HAP-1 (cell line): ENCODE results near the gene PLK2.

Experiments used
- DNase-seq, 2 experiments: peaks; one replicate each; pipeline ENCODE4 v3.0.0-alpha.2; 2016 to 2020; ENCODE audit warnings: low spot score in 2 of 2
- H3K27me3 ChIP-seq: fragments of 250-450 bp; sonication (Bioruptor Pico); 2 replicates; pipeline ENCODE4 v1.5.1; 2020; ENCODE audit warnings: low read depth, mild to moderate bottlenecking, moderate library complexity
- H3K36me3 ChIP-seq: fragments of 250-450 bp; sonication (Bioruptor Pico); replicated peaks from 2 replicates; pipeline ENCODE4 v1.5.1; 2020; ENCODE audit warnings: mild to moderate bottlenecking
- H3K4me1 ChIP-seq: fragments of 250-450 bp; sonication (Bioruptor Pico); 2 replicates; pipeline ENCODE4 v1.5.1; 2020; ENCODE audit warnings: mild to moderate bottlenecking
- H3K4me3 ChIP-seq: fragments of 250-450 bp; sonication (Bioruptor Pico); 2 replicates; pipeline ENCODE4 v1.5.1; 2020; ENCODE audit warnings: mild to moderate bottlenecking, moderate library complexity
- H3K9me3 ChIP-seq: fragments of 250-450 bp; sonication (Bioruptor Pico); 2 replicates; pipeline ENCODE4 v1.5.1; 2020; ENCODE audit warnings: mild to moderate bottlenecking, moderate library complexity
- in situ Hi-C: fragments of 300-500 bp; cut with MboI; formaldehyde crosslinking; loops from 3 replicates; pipeline ENCODE4 v1.14.3; 2020; ENCODE audit warnings: low sequenced_read_pairs, inconsistent platforms, mixed read lengths

PLK2 gene

DNA sequence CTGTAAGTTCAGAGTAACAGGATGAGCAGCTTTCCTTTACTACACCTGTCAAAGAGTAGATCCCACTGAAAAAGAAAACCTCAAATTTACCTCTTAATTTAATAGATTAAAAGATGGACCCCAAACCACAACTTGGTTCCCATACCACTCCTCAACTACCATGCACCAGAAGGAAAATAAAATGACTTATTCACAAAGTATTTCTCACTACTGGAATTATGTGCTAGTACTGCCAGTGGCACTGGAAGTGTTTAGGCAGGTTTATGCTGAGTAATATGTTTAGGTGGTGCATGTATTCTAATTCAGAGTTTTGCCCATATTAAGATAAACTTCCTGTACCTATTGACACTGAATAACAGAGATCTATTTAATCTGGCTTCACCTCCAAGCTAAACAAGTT is 6.6 kb downstream of the PLK2 start:
- in situ Hi-C loops: loop anchor here (25.0 kb wide), 1 partner anchor 666 kb away; no protein-coding TSS in a partner anchor
- no peaks in the 10 kb centered on the region for H3K9me3 ChIP-seq
- DNase-seq: no peak
- no peaks in the 10 kb centered on the region for H3K27me3 ChIP-seq
- no peaks in the 10 kb centered on the region for H3K4me1 ChIP-seq
- peaks cover 7% of the 10 kb centered on the region; the same call in 1 of the 2 replicates for H3K36me3 ChIP-seq
- no peak overlapping the region for H3K4me3 ChIP-seq

DNA sequence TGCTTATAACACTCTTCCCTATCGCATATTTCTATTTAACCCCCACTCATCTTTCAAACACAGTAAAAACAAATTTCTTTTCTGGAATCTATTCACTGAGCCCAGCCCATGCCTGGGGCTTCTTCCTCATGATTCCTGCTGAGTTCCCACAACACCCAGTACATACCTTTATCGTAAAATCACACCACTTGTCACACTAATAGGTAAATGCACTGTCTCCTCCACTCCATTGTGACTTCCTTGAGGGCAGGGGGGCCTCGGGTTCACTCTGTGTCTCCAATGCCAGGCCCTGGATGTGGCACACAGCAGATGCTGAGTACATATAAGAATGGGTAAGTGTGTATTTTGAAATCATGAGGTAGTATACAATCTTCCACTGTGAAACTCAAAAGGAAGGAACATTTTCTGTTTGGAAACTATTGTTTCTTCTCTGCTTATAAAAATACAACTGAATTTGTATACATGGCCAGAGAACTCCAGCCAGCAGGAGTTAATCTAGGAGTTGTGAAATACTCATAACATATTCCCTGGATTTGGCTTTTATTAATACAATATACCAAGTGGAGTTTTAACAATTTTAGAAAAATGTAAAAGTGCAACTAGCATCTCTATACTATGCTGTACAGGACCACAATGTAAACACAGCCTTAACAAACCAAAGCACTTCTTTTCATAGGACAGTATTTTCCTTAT is 7.2 kb downstream of the PLK2 start:
- Histone ChIP-seq H3K9me3 (no peaks in the 10 kb centered on the region), H3K27me3 (no peaks in the 10 kb centered on the region), H3K4me3 (no peak overlapping the region), H3K36me3 (peaks cover 7% of the 10 kb centered on the region; the same call in 1 of the 2 replicates), H3K4me1 (no peaks in the 10 kb centered on the region)
- DNase-seq: no peak
- in situ Hi-C loops: loop anchor here (25.0 kb wide), 1 partner anchor 665 kb away; no protein-coding TSS in a partner anchor

DNA sequence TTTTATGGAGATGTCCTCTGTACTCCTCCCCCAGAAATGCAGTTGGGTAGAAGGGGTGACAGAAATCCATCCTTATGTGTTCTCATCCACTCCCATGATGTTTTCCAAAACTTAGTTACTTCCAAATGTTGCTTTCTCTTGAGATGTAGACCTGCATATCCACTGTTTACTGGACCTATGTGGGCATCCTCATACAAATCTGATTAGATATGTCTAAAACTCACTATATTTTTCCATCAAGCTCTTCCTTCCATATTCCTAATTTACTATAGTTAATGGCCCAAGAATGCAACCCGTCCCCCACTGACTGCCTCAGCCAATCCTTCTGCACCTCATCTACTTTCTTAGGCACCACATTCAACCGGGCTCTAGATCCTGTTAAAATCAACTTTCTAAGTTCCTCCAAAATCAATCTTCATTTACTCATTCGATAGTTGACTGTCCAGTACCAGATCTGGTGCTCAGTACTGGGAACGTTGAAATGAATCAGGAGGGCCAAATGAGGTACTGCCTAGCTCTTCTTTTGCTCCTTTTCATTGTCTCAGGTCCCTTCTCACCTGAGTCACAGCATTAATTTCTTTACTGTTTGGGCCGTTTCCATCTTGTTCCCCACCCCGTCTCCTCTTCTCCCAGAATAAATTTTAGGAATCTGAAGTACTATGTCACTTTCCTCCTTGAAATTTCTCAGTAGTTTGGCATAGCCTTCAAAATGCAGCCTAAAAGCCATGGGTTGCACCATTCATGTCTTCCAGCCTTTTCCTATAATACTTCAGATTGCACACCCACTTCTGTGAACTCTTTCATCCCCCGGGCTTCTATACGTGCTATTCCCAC is 7.9 kb downstream of the PLK2 start:
- Histone ChIP-seq H3K27me3 (no peaks in the 10 kb centered on the region), H3K4me1 (no peaks in the 10 kb centered on the region), H3K9me3 (no peaks in the 10 kb centered on the region), H3K36me3 (peaks cover 7% of the 10 kb centered on the region; the same call in 1 of the 2 replicates), H3K4me3 (no peak overlapping the region)
- in situ Hi-C loops: loop anchor here (25.0 kb wide), 1 partner anchor 665 kb away; no protein-coding TSS in a partner anchor
- DNase-seq: no peak

DNA sequence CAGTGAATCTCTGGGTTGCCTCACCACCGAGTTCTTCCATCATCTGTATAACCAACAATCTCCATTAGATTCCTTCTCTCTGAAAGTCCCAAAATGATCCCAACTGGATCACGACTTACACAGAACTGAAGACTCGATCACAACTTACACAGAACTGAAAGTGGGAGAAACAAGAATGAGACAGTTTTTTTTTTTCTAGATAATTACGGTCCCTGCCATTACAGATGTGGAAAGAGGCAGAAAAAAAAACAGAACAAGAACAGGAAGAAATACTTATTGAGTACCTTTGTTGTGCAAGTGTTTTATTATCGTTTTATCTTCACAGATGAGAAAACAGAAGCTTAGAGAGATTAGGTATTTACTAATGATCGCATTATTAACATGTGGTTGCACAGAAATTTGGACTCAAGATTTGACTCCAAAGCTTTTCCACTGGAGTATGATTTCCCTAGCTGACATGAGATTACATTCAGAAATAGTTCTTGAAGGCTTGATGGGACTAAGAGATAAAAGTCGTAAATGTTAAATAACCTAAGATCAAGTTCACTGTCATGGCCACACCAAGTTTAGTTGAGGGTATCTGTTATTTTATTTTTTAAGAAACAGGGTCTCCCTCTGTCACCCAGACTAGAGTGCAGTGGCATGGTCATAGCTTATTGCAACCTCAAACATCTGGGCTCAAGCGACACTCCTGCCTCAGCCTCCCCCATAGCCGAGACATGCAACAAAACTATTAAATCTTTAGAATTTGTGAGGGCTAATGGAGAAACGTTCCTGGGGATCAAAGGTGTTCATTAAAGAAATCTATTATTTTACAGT is 8.9 kb downstream of the PLK2 start:
- no peaks in the 10 kb centered on the region for H3K9me3 ChIP-seq
- no peaks in the 10 kb centered on the region for H3K27me3 ChIP-seq
- peaks cover 2% of the 10 kb centered on the region; the same call in 1 of the 2 replicates for H3K36me3 ChIP-seq
- no peak overlapping the region for H3K4me3 ChIP-seq
- no peaks in the 10 kb centered on the region for H3K4me1 ChIP-seq
- no peak for DNase-seq
- in situ Hi-C loops: loop anchor here (25.0 kb wide), 1 partner anchor 664 kb away; no protein-coding TSS in a partner anchor

DNA sequence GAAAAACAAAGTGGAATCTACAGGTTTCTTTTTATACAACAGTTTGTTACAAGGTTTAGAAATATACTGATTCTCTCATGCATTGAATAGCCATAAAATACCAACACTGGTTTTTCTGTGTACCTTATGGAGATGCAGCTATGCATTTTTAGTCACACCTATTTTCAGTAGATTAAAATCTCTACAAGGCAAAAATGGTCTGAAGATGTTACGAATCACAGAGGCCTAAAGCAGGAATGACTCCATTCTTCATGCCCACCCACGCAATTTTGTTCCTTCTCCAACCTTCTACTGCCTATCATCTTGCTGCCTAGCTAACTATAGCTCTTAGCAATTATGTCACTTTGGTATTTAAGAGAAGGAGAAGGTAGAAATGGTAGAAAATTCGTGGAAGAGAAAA is 9.9 kb downstream of the PLK2 start:
- no peaks in the 10 kb centered on the region for H3K9me3 ChIP-seq
- H3K36me3 ChIP-seq: no peaks in the 10 kb centered on the region; the same call in 1 of the 2 replicates
- in situ Hi-C loops: loop anchor here (25.0 kb wide), 1 partner anchor 663 kb away; no protein-coding TSS in a partner anchor
- no peaks in the 10 kb centered on the region for H3K27me3 ChIP-seq
- DNase-seq: no peak
- no peaks in the 10 kb centered on the region for H3K4me1 ChIP-seq
- no peak overlapping the region for H3K4me3 ChIP-seq

DNA sequence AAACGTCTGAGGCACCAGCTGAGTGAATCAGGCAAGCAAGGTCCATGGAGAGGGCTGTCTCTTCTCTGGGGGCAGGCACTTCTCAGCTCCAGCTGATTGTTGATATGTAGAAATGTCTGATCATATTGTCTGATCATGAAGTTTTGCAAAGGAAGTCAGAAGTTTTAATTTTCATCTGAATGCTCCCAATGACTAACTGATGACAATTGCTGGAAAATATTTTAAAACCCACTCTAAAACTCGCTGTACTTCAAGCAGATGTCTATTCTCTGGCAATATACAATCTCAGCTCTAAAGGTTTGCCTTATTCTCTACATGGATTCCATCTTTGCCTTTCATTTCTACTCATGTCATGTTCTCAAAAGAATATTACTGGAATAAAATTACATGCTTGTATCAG is 12.7 kb downstream of the PLK2 start:
- H3K4me1 ChIP-seq: no peaks in the 10 kb centered on the region
- DNase-seq: no peak
- H3K4me3 ChIP-seq: no peak overlapping the region
- H3K9me3 ChIP-seq: no peaks in the 10 kb centered on the region
- H3K27me3 ChIP-seq: no peaks in the 10 kb centered on the region
- no peaks in the 10 kb centered on the region for H3K36me3 ChIP-seq
- in situ Hi-C loops: no loop called here

DNA sequence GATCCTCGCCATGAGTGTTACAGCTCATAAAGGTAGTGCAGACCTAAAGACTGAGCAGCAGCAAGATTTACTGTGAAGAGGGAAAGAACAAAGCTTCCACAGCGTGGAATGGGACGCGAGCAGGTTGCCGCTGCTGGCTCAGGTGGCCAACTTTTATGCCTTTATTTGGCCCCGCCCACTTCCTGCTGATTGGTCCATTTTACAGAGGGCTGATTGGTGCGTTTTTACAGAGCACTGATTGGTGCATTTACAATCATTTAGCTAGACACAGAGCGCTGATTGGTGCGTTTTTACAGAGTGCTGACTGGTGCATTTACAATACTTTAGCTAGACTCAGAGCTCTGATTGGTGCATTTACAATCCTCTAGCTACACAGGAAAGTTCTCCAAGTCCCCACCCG is 13.9 kb downstream of the PLK2 start:
- Histone ChIP-seq H3K9me3 (no peaks in the 10 kb centered on the region), H3K27me3 (no peaks in the 10 kb centered on the region), H3K4me1 (no peaks in the 10 kb centered on the region), H3K4me3 (no peak overlapping the region), H3K36me3 (no peaks in the 10 kb centered on the region)
- in situ Hi-C loops: no loop called here
- DNase-seq: no peak

- H3K36me3 ChIP-seq: no peaks in the 10 kb centered on the region
- no peaks in the 10 kb centered on the region for H3K9me3 ChIP-seq
- no peak overlapping the region for H3K4me3 ChIP-seq
- DNase-seq: no peak
- no peaks in the 10 kb centered on the region for H3K4me1 ChIP-seq
- no peaks in the 10 kb centered on the region for H3K27me3 ChIP-seq
- in situ Hi-C loops: no loop called here
Measured at GRCh38 chr5:58444805-58445204, 15.1 kb downstream of the PLK2 start.

DNA sequence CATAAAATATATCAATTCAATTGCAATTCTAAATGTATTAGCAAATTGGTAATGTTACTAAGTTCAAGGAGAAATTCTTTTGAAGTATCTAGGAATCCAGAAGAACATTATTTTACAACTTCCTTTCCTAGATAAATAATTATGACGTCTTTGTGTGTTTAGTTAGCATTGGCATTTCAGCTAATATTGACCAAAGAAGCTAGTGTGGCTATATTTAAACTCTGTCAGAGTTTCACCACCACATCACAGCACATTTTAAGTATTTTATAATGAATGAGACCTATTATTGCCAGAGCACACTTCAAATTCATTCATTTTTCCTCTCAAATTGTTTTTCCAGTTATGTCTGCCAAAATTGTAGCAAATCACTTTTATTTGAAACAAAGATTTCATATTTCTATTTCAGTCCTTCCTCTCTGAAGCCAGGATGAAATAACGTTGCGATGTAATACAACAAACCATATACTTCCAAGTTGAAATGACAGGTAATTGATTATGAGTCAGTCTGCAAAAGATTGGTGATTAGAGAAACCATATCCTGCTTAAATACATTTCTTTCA is 18.9 kb downstream of the PLK2 start:
- Histone ChIP-seq H3K36me3 (no peaks in the 10 kb centered on the region), H3K27me3 (no peaks in the 10 kb centered on the region), H3K4me3 (no peak overlapping the region), H3K4me1 (no peaks in the 10 kb centered on the region), H3K9me3 (no peaks in the 10 kb centered on the region)
- no peak for DNase-seq
- in situ Hi-C loops: no loop called here

DNA sequence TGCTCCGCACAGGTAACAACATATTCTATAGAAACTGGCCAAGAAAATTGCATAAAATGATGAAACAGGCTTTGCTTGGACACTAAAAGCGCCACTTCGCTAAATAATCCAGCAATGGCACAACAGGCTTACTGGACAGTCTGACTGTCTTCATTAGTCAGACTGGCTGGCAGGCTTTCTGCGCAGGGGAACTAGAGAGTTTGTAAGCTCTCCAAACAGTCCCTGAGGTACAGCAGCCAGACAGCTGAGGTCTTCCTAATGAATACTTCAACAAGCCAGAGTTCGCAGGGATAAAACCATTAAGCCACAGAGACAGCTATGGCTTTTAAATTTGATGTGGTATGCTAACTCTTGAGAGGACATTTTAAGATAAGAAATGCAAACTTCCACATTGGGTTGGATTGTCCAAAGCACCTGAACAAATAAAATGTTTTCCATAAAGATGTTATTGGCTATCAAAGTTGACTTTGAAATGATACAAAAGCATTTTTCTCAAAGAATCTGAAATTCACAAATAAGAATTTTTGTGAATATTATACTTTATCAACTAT is 20.7 kb downstream of the PLK2 start:
- H3K4me1 ChIP-seq: no peaks in the 10 kb centered on the region
- no peaks in the 10 kb centered on the region for H3K27me3 ChIP-seq
- in situ Hi-C loops: no loop called here
- H3K9me3 ChIP-seq: no peaks in the 10 kb centered on the region
- H3K4me3 ChIP-seq: no peak overlapping the region
- no peak for DNase-seq
- no peaks in the 10 kb centered on the region for H3K36me3 ChIP-seq

DNA sequence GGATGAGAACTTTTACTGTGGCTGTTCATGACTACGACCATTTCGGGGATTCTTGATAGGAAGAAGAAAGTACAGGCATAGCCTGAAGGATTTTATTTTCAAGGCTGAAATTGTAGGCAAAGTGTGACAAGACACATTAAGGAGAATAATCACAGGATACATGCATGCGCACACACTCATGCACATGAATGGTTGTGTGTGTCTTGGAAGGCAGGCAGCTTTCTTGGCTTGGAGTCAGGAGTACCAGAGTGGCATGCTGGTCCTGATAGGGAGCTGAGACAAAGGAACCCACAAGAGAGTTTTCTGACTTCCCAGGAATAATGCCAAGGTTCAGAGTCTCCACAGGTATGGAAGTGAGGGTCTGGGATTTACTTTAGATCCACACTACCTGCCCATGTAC is 22.2 kb downstream of the PLK2 start:
- Histone ChIP-seq H3K9me3 (no peaks in the 10 kb centered on the region), H3K4me1 (no peaks in the 10 kb centered on the region), H3K36me3 (no peaks in the 10 kb centered on the region), H3K27me3 (no peaks in the 10 kb centered on the region), H3K4me3 (no peak overlapping the region)
- DNase-seq: no peak
- in situ Hi-C loops: no loop called here

DNA sequence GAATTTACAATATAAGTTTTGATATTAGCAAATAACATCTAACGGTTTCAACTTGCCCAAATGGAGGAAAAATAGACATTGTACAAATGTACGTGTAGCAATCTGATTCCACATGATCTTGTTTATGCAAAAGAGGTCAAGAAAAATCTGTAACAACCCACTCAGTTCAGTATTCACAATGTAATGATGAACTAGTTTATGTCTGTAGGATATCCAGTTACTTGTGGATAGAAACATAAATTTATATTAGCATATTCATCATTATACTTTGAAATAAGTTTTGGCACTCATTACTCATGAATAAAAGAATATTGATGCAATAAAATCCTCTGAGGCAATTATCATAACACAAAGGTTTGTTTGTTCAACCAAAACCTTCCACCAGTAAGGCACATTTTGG is 28.1 kb downstream of the PLK2 start:
- no peaks in the 10 kb centered on the region for H3K4me1 ChIP-seq
- H3K4me3 ChIP-seq: no peak overlapping the region
- in situ Hi-C loops: no loop called here
- H3K9me3 ChIP-seq: no peaks in the 10 kb centered on the region
- H3K27me3 ChIP-seq: no peaks in the 10 kb centered on the region
- no peak for DNase-seq
- no peaks in the 10 kb centered on the region for H3K36me3 ChIP-seq

GRCh38 chr5:58412932-58413331 is 47.0 kb downstream of the PLK2 start:
- no peaks in the 10 kb centered on the region; the same call in 1 of the 2 replicates for H3K4me1 ChIP-seq
- in situ Hi-C loops: no loop called here
- no peak overlapping the region for H3K4me3 ChIP-seq
- DNase-seq: no peak
- no peaks in the 10 kb centered on the region for H3K36me3 ChIP-seq
- no peaks in the 10 kb centered on the region for H3K27me3 ChIP-seq
- H3K9me3 ChIP-seq: no peaks in the 10 kb centered on the region
